ENCODE measurements around the gene AKR1E2. TPM values are rescaled to one million over a fixed set of nuclear protein-coding genes. Genes with fewer than 3 reads are reported as not detected.

Gene AKR1E2
- total and polyA plus RNA-seq, 9 of the 15 experiments (the other 6 are each of a cell fraction or from before 2014, with no cell fraction given), result 4.2 to 16.6 (median 9.8) TPM

DNA sequence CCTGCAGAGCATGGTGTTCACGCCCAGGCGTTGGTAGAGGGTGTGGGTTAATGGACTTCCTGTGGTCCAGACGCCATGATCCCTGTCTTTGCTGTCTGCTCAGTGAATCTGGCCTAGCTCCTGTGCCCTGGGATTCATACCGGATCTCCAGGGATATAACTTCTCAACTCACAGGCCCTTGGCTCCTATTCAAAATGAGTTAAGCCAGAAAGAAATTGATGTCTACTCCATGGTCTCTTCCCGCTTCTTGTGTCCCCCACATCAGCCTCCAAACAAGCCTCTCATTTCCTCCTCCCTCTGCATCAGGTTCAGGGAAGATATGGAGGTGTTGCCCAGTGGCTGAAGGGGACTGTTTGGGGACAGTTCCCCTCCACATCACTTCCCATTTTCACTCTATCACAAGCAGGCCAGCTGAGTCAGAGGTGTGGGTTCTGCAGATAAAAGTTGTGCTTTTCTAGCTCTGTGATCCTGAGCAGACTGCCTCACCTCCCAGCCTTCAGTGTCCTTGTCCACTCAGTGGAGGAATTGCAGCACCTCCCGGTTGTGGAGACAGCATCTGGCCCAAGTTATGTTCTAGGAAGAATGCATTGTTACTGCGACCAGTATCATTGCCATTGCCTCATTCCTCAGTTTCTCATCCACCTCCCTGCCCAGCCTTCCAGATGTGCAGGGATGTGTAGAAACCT, 22.5 kb downstream of the AKR1E2 start (continued):
- TF ChIP-seq, protein P1, sequence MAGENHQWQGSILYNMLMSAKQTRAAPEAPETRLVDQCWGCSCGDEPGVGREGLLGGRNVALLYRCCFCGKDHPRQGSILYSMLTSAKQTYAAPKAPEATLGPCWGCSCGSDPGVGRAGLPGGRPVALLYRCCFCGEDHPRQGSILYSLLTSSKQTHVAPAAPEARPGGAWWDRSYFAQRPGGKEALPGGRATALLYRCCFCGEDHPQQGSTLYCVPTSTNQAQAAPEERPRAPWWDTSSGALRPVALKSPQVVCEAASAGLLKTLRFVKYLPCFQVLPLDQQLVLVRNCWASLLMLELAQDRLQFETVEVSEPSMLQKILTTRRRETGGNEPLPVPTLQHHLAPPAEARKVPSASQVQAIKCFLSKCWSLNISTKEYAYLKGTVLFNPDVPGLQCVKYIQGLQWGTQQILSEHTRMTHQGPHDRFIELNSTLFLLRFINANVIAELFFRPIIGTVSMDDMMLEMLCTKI (IDR thresholded peaks at IDR 0.05; ENCODE audit: partially characterized antibody), result no peak
- TF ChIP-seq SPI1 (IDR thresholded peaks at IDR 0.05; ENCODE audit: borderline replicate concordance, low read depth, low read length) (peak; percentile 99), ZNF586 (CRISPR knock-in tag; conservative IDR thresholded peaks at IDR 0.05) (no peak; the same call in 1 of the 2 replicates), STAT5A (IDR thresholded peaks at IDR 0.05; ENCODE audit: borderline replicate concordance, low read length) (peak; percentile 84), XRCC3 (IDR thresholded peaks at IDR 0.05) (no peak), POLR2B (IDR thresholded peaks at IDR 0.05; ENCODE audit: low read depth, partially characterized antibody) (no peak), KLF10 (CRISPR knock-in tag; IDR thresholded peaks at IDR 0.05) (no peak), ZNF384 (IDR thresholded peaks at IDR 0.05; ENCODE audit: low read depth, low read length) (no peak), TRIM28 (IDR thresholded peaks at IDR 0.05) (peak; percentile 50; the same call in 1 of the 2 replicates), MAFG (tag; conservative IDR thresholded peaks at IDR 0.05) (peak; percentile 62), RFX1 (IDR thresholded peaks at IDR 0.05) (no peak), CHCHD3 (CRISPR knock-in tag; IDR thresholded peaks at IDR 0.05) (no peak), ZNF274 (IDR thresholded peaks at IDR 0.05; ENCODE audit: borderline replicate concordance, low read depth, low read length) (no peak)
- TF ChIP-seq, protein P2, sequence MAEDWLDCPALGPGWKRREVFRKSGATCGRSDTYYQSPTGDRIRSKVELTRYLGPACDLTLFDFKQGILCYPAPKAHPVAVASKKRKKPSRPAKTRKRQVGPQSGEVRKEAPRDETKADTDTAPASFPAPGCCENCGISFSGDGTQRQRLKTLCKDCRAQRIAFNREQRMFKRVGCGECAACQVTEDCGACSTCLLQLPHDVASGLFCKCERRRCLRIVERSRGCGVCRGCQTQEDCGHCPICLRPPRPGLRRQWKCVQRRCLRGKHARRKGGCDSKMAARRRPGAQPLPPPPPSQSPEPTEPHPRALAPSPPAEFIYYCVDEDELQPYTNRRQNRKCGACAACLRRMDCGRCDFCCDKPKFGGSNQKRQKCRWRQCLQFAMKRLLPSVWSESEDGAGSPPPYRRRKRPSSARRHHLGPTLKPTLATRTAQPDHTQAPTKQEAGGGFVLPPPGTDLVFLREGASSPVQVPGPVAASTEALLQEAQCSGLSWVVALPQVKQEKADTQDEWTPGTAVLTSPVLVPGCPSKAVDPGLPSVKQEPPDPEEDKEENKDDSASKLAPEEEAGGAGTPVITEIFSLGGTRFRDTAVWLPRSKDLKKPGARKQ (CRISPR knock-in tag; IDR thresholded peaks at IDR 0.05), result no peak
- TF ChIP-seq, protein P3, sequence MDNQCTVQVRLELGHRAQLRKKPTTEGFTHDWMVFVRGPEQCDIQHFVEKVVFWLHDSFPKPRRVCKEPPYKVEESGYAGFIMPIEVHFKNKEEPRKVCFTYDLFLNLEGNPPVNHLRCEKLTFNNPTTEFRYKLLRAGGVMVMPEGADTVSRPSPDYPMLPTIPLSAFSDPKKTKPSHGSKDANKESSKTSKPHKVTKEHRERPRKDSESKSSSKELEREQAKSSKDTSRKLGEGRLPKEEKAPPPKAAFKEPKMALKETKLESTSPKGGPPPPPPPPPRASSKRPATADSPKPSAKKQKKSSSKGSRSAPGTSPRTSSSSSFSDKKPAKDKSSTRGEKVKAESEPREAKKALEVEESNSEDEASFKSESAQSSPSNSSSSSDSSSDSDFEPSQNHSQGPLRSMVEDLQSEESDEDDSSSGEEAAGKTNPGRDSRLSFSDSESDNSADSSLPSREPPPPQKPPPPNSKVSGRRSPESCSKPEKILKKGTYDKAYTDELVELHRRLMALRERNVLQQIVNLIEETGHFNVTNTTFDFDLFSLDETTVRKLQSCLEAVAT (IDR thresholded peaks at IDR 0.05), result peak in 1 of 2 experiments; percentile 52; a peak in 2 of 4 replicates
- TF ChIP-seq, protein P4, sequence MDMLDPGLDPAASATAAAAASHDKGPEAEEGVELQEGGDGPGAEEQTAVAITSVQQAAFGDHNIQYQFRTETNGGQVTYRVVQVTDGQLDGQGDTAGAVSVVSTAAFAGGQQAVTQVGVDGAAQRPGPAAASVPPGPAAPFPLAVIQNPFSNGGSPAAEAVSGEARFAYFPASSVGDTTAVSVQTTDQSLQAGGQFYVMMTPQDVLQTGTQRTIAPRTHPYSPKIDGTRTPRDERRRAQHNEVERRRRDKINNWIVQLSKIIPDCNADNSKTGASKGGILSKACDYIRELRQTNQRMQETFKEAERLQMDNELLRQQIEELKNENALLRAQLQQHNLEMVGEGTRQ (CRISPR knock-in tag; IDR thresholded peaks at IDR 0.05), result no peak
- TF ChIP-seq, protein P5, sequence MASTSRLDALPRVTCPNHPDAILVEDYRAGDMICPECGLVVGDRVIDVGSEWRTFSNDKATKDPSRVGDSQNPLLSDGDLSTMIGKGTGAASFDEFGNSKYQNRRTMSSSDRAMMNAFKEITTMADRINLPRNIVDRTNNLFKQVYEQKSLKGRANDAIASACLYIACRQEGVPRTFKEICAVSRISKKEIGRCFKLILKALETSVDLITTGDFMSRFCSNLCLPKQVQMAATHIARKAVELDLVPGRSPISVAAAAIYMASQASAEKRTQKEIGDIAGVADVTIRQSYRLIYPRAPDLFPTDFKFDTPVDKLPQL (IDR thresholded peaks at IDR 0.05; ENCODE audit: extremely low read depth, insufficient read length), result no peak
- TF ChIP-seq, protein P6, sequence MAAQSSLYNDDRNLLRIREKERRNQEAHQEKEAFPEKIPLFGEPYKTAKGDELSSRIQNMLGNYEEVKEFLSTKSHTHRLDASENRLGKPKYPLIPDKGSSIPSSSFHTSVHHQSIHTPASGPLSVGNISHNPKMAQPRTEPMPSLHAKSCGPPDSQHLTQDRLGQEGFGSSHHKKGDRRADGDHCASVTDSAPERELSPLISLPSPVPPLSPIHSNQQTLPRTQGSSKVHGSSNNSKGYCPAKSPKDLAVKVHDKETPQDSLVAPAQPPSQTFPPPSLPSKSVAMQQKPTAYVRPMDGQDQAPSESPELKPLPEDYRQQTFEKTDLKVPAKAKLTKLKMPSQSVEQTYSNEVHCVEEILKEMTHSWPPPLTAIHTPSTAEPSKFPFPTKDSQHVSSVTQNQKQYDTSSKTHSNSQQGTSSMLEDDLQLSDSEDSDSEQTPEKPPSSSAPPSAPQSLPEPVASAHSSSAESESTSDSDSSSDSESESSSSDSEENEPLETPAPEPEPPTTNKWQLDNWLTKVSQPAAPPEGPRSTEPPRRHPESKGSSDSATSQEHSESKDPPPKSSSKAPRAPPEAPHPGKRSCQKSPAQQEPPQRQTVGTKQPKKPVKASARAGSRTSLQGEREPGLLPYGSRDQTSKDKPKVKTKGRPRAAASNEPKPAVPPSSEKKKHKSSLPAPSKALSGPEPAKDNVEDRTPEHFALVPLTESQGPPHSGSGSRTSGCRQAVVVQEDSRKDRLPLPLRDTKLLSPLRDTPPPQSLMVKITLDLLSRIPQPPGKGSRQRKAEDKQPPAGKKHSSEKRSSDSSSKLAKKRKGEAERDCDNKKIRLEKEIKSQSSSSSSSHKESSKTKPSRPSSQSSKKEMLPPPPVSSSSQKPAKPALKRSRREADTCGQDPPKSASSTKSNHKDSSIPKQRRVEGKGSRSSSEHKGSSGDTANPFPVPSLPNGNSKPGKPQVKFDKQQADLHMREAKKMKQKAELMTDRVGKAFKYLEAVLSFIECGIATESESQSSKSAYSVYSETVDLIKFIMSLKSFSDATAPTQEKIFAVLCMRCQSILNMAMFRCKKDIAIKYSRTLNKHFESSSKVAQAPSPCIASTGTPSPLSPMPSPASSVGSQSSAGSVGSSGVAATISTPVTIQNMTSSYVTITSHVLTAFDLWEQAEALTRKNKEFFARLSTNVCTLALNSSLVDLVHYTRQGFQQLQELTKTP (IDR thresholded peaks at IDR 0.05; ENCODE audit: low read depth in 1 of 2, partially characterized antibody in 2 of 2), result peak in 1 of 2 experiments; percentile 30
